Bronchial epithelial cell (primary cell): Measurements from ENCODE around the gene PATZ1. TPM values are rescaled to one million over a fixed set of nuclear protein-coding genes. Genes with fewer than 3 reads are reported as not detected.

ENCODE experiments used
- DNase-seq: peaks from one replicate; pipeline ENCODE4 v3.0.0-alpha.2; 2010; ENCODE audit warnings: low read depth
- FAIRE-seq: peaks from 2 replicates; lab custom pipeline; 2011; peaks lifted over from hg19 to GRCh38; lab: Jason Lieb, UNC
- H3K27me3 ChIP-seq: 2 replicates; pipeline ENCODE4 v1.5.1; 2011; ENCODE audit warnings: low read length; ENCODE audit not compliant: control insufficient read depth, insufficient read depth
- H3K36me3 ChIP-seq: 2 replicates; pipeline ENCODE4 v1.5.1; 2011; ENCODE audit warnings: low read length; ENCODE audit not compliant: control insufficient read depth, insufficient read depth
- H3K4me3 ChIP-seq: 2 replicates; pipeline ENCODE4 v1.5.1; 2011; ENCODE audit warnings: mild to moderate bottlenecking, low read depth, low read length, control low read depth
- CTCF ChIP-seq: IDR thresholded peaks from 2 replicates; pipeline ENCODE4 v1.5.1; 2011; ENCODE audit warnings: mild to moderate bottlenecking, moderate library complexity, low read length, control low read depth, inconsistent platforms; ENCODE audit not compliant: insufficient read depth, severe bottlenecking
- total RNA-seq: library from RNA; depleted of rRNA; stranded (reverse); fragments of >200 nt; gene quantifications from 2 replicates; pipeline ENCODE4 v1.2.1, GENCODE V29; 2014

The PATZ1 gene
- total RNA-seq, 1 donor from 2014 or later, result 5.3 TPM

GRCh38 chr22:31290494-31291471 is 55.4 kb downstream of the PATZ1 start:
- Histone ChIP-seq H3K4me3 (peak overlapping the region; percentile 35), H3K36me3 (peaks cover 12% of the 10 kb centered on the region), H3K27me3 (no peaks in the 10 kb centered on the region)
- TF ChIP-seq CTCF, result no peak
- DNase-seq (peak; percentile 83), FAIRE-seq (no peak)

- DNase-seq (no peak), FAIRE-seq (no peak)
- Histone ChIP-seq H3K27me3 (no peaks in the 10 kb centered on the region), H3K4me3 (no peak overlapping the region), H3K36me3 (peaks cover 16% of the 10 kb centered on the region)
- TF ChIP-seq CTCF, result no peak
Observed at GRCh38 chr22:31289344-31289743, 56.8 kb downstream of the PATZ1 start.

GRCh38 chr22:31288496-31289240 is 57.5 kb downstream of the PATZ1 start:
- no peak for FAIRE-seq
- Histone ChIP-seq H3K36me3 (peaks cover 16% of the 10 kb centered on the region), H3K27me3 (no peaks in the 10 kb centered on the region), H3K4me3 (no peak overlapping the region)
- no peak for TF ChIP-seq CTCF
- no peak for DNase-seq

- TF ChIP-seq CTCF, result no peak
- H3K27me3 ChIP-seq, result no peaks in the 10 kb centered on the region
- no peak overlapping the region for H3K4me3 ChIP-seq
- H3K36me3 ChIP-seq, result peaks cover 16% of the 10 kb centered on the region
- DNase-seq (no peak), FAIRE-seq (no peak)
Observed at GRCh38 chr22:31287818-31288495, 58.2 kb downstream of the PATZ1 start.

GRCh38 chr22:31286360-31287255 is 59.5 kb downstream of the PATZ1 start:
- DNase-seq (no peak), FAIRE-seq (no peak)
- TF ChIP-seq CTCF, result no peak
- no peak overlapping the region for H3K4me3 ChIP-seq
- H3K36me3 ChIP-seq, result peaks cover 16% of the 10 kb centered on the region
- no peaks in the 10 kb centered on the region for H3K27me3 ChIP-seq
